ENCODE results near the gene TAS2R39. TPM values are rescaled to one million over a fixed set of nuclear protein-coding genes. Genes with fewer than 3 reads are reported as not detected.
"Not testable (repeated sequence)": the region's sequence is repeated elsewhere in the genome, so short reads cannot be mapped to it uniquely, and the experiment has no call there.

TAS2R39 gene
- total RNA-seq, 2 experiments from 2014 or later: not detected

GRCh38 chr7:143202161-143202560 is 18.9 kb downstream of the TAS2R39 start:
- H3K27ac Mint-ChIP-seq: no peak overlapping the region
- DNase-seq: no peak
- no peak overlapping the region for H3K4me3 Mint-ChIP-seq
- H3K4me1 Mint-ChIP-seq: peaks cover 10% of the 10 kb centered on the region
- peaks cover 6% of the 10 kb centered on the region for H3K27me3 Mint-ChIP-seq
- H3K36me3 Mint-ChIP-seq: no peaks in the 10 kb centered on the region
- no peaks in the 10 kb centered on the region for H3K9me3 Mint-ChIP-seq

GRCh38 chr7:143203386-143203785 is 20.2 kb downstream of the TAS2R39 start:
- Mint-ChIP-seq H3K27ac (no peak overlapping the region), H3K9me3 (no peaks in the 10 kb centered on the region), H3K4me1 (peaks cover 10% of the 10 kb centered on the region), H3K36me3 (no peaks in the 10 kb centered on the region), H3K4me3 (no peak overlapping the region), H3K27me3 (peaks cover 6% of the 10 kb centered on the region)
- DNase-seq: no peak

- Mint-ChIP-seq H3K4me1 (peaks cover 10% of the 10 kb centered on the region), H3K4me3 (peak overlapping the region; percentile 11)
These were observed 22.5 kb downstream of the TAS2R39 start for GRCh38 chr7:143205560-143206293.

GRCh38 chr7:143210541-143210940 is 27.3 kb downstream of the TAS2R39 start:
- Mint-ChIP-seq H3K4me1 (peaks cover 8% of the 10 kb centered on the region), H3K9me3 (no peaks in the 10 kb centered on the region), H3K36me3 (no peaks in the 10 kb centered on the region), H3K27ac (no peak overlapping the region), H3K4me3 (no peak overlapping the region), H3K27me3 (no peaks in the 10 kb centered on the region)
- no peak for DNase-seq

More at GRCh38 chr7:143205560-143206293, 22.5 kb downstream of the TAS2R39 start:
- peak overlapping the region; percentile 18 for H3K27ac Mint-ChIP-seq
- H3K36me3 Mint-ChIP-seq: no peaks in the 10 kb centered on the region
- no peaks in the 10 kb centered on the region for H3K9me3 Mint-ChIP-seq
- DNase-seq: peak; percentile 22
- no peaks in the 10 kb centered on the region for H3K27me3 Mint-ChIP-seq

GRCh38 chr7:143213478-143213877 is 30.3 kb downstream of the TAS2R39 start:
- not testable (repeated sequence) for H3K4me1 Mint-ChIP-seq, H3K9me3 Mint-ChIP-seq

GRCh38 chr7:143214789-143215679 is 31.8 kb downstream of the TAS2R39 start:
- Mint-ChIP-seq H3K4me1 (no peaks in the 10 kb centered on the region), H3K36me3 (no peaks in the 10 kb centered on the region), H3K27ac (no peak overlapping the region), H3K27me3 (no peaks in the 10 kb centered on the region), H3K4me3 (no peak overlapping the region), H3K9me3 (no peaks in the 10 kb centered on the region)
- DNase-seq: peak; percentile 44

More at GRCh38 chr7:143213478-143213877, 30.3 kb downstream of the TAS2R39 start:
- not testable (repeated sequence) for DNase-seq, H3K27me3 Mint-ChIP-seq, H3K27ac Mint-ChIP-seq, H3K36me3 Mint-ChIP-seq, H3K4me3 Mint-ChIP-seq

GRCh38 chr7:143216151-143216550 is 32.9 kb downstream of the TAS2R39 start:
- DNase-seq: no peak
- no peaks in the 10 kb centered on the region for H3K9me3 Mint-ChIP-seq
- no peak overlapping the region for H3K4me3 Mint-ChIP-seq
- H3K27me3 Mint-ChIP-seq: no peaks in the 10 kb centered on the region
- no peaks in the 10 kb centered on the region for H3K4me1 Mint-ChIP-seq
- H3K36me3 Mint-ChIP-seq: no peaks in the 10 kb centered on the region
- H3K27ac Mint-ChIP-seq: no peak overlapping the region

- Mint-ChIP-seq H3K4me1 (no peaks in the 10 kb centered on the region), H3K27me3 (no peaks in the 10 kb centered on the region), H3K27ac (no peak overlapping the region), H3K9me3 (no peaks in the 10 kb centered on the region), H3K4me3 (no peak overlapping the region), H3K36me3 (no peaks in the 10 kb centered on the region)
- DNase-seq: no peak
These were observed 33.5 kb downstream of the TAS2R39 start for GRCh38 chr7:143216686-143217085.

GRCh38 chr7:143217806-143218205 is 34.6 kb downstream of the TAS2R39 start:
- Mint-ChIP-seq H3K27me3 (peaks cover 6% of the 10 kb centered on the region), H3K27ac (no peak overlapping the region), H3K36me3 (no peaks in the 10 kb centered on the region)

GRCh38 chr7:143221286-143221685 is 38.1 kb downstream of the TAS2R39 start:
- H3K4me1 Mint-ChIP-seq: no peaks in the 10 kb centered on the region
- no peaks in the 10 kb centered on the region for H3K9me3 Mint-ChIP-seq
- DNase-seq: no peak
- H3K36me3 Mint-ChIP-seq: no peaks in the 10 kb centered on the region
- no peak overlapping the region for H3K4me3 Mint-ChIP-seq
- no peak overlapping the region for H3K27ac Mint-ChIP-seq
- peaks cover 8% of the 10 kb centered on the region for H3K27me3 Mint-ChIP-seq

More at GRCh38 chr7:143217806-143218205, 34.6 kb downstream of the TAS2R39 start:
- no peaks in the 10 kb centered on the region for H3K4me1 Mint-ChIP-seq
- DNase-seq: no peak
- no peak overlapping the region for H3K4me3 Mint-ChIP-seq
- H3K9me3 Mint-ChIP-seq: no peaks in the 10 kb centered on the region

GRCh38 chr7:143221737-143222136 is 38.5 kb downstream of the TAS2R39 start, which contains the start of gene TAS2R40:
TSS of gene TAS2R40 (plus strand) at chr7:143222037. CDS start at chr7:143222079, 42 bp downstream.
- Mint-ChIP-seq H3K27ac (no peak within 1 kb of the TSS), H3K9me3 (no peaks in the 10 kb centered on the region), H3K27me3 (peaks cover 8% of the 10 kb centered on the region), H3K4me1 (no peaks in the 10 kb centered on the region), H3K36me3 (no peaks in the 10 kb centered on the region), H3K4me3 (no peak within 1 kb of the TSS)
- no peak for DNase-seq

GRCh38 chr7:143222782-143223181 is 39.6 kb downstream of the TAS2R39 start:
- Mint-ChIP-seq H3K27me3 (peaks cover 8% of the 10 kb centered on the region), H3K27ac (no peak overlapping the region), H3K4me3 (no peak overlapping the region), H3K4me1 (no peaks in the 10 kb centered on the region), H3K36me3 (no peaks in the 10 kb centered on the region), H3K9me3 (no peaks in the 10 kb centered on the region)
- DNase-seq: no peak

- H3K36me3 Mint-ChIP-seq: no peaks in the 10 kb centered on the region
- no peak overlapping the region for H3K27ac Mint-ChIP-seq
- H3K9me3 Mint-ChIP-seq: no peaks in the 10 kb centered on the region
- H3K4me1 Mint-ChIP-seq: no peaks in the 10 kb centered on the region
- no peak overlapping the region for H3K4me3 Mint-ChIP-seq
- no peak for DNase-seq
- H3K27me3 Mint-ChIP-seq: peaks cover 8% of the 10 kb centered on the region
These were observed 40.6 kb downstream of the TAS2R39 start for GRCh38 chr7:143223784-143224183.

- Mint-ChIP-seq H3K9me3 (no peaks in the 10 kb centered on the region), H3K36me3 (no peaks in the 10 kb centered on the region), H3K4me1 (no peaks in the 10 kb centered on the region), H3K27ac (no peak overlapping the region), H3K27me3 (peaks cover 8% of the 10 kb centered on the region), H3K4me3 (no peak overlapping the region)
- DNase-seq: no peak
These were observed 41.8 kb downstream of the TAS2R39 start for GRCh38 chr7:143225047-143225446.

- Mint-ChIP-seq H3K9me3 (no peaks in the 10 kb centered on the region), H3K36me3 (no peaks in the 10 kb centered on the region), H3K27ac (no peak overlapping the region), H3K27me3 (peaks cover 2% of the 10 kb centered on the region), H3K4me1 (no peaks in the 10 kb centered on the region), H3K4me3 (no peak overlapping the region)
- no peak for DNase-seq
These were observed 44.6 kb downstream of the TAS2R39 start for GRCh38 chr7:143227806-143228205.
